ENCODE measurements around the gene SH3PXD2A. TPM values are rescaled to one million over a fixed set of nuclear protein-coding genes. Genes with fewer than 3 reads are reported as not detected.
A peak's percentile ranks its signal among the peaks of the same experiment; 100 is the strongest.

SH3PXD2A gene
- total and polyA plus RNA-seq, 12 donors = 6.9 to 44.9 (median 34.4) TPM

- Histone ChIP-seq H3K27ac (peak overlapping the region in 6 of 10 donors; percentile 2 to 21 (median 6)), H3K27me3 (peaks cover 0 to 15% (median 0%) of the 10 kb centered on the region in 7 donors), H3K4me3 (no peak overlapping the region), H3K4me1 (peaks cover 9 to 39% (median 21%) of the 10 kb centered on the region in 9 donors), H3K9me3 (no peaks in the 10 kb centered on the region), H3K36me3 (no peaks in the 10 kb centered on the region)
- ATAC-seq (peak in 2 of 8 donors; percentile 36 to 54), DNase-seq (peak in 1 of 2 donors; percentile 43)
- 62 to 74% methylated on average over 4 of the region's 4 CpGs for WGBS, 2 donors
- no peak for TF ChIP-seq CTCF (IDR thresholded peaks at IDR 0.05)
- intact Hi-C loops (cut with DNase I) = no loop called here
Measured at GRCh38 chr10:103698266-103698665, 157.1 kb downstream of the SH3PXD2A start.

GRCh38 chr10:103697787-103698186 is 157.6 kb downstream of the SH3PXD2A start:
- peaks cover 9 to 42% (median 22%) of the 10 kb centered on the region in 9 donors for H3K4me1 ChIP-seq
- peak overlapping the region in 4 of 10 donors; percentile 5 to 83 (median 10) for H3K27ac ChIP-seq
- intact Hi-C loops (cut with DNase I) = no loop called here
- H3K4me3 ChIP-seq = no peak overlapping the region
- TF ChIP-seq CTCF (IDR thresholded peaks at IDR 0.05) = no peak
- H3K27me3 ChIP-seq = peaks cover 0 to 19% (median 0%) of the 10 kb centered on the region in 7 donors
- no peaks in the 10 kb centered on the region for H3K9me3 ChIP-seq
- DNase-seq = no peak
- WGBS, 2 donors = 94 to 96% methylated on average over 4 of the region's 4 CpGs
- H3K36me3 ChIP-seq = no peaks in the 10 kb centered on the region
- no peak for ATAC-seq

GRCh38 chr10:103696411-103697145 is 158.8 kb downstream of the SH3PXD2A start:
- TF ChIP-seq CTCF (IDR thresholded peaks at IDR 0.05) = peak in 8 of 9 donors; percentile 17 to 54 (median 44)
- no peak overlapping the region for H3K4me3 ChIP-seq
- DNase-seq (peak; percentile 58 to 74), ATAC-seq (peak; percentile 54 to 89 (median 72))
- intact Hi-C loops (cut with DNase I) = no loop called here
- H3K36me3 ChIP-seq = no peaks in the 10 kb centered on the region
- peak overlapping the region in 8 of 10 donors; percentile 35 to 83 (median 63) for H3K27ac ChIP-seq
- H3K4me1 ChIP-seq = peaks cover 9 to 48% (median 22%) of the 10 kb centered on the region in 9 donors
- H3K27me3 ChIP-seq = peaks cover 0 to 31% (median 0%) of the 10 kb centered on the region in 7 donors
- WGBS, 2 donors = 31 to 37% methylated on average over 10 of the region's 10 CpGs
- no peaks in the 10 kb centered on the region for H3K9me3 ChIP-seq

- intact Hi-C loops (cut with DNase I) = no loop called here
- H3K4me3 ChIP-seq = no peak overlapping the region
- H3K27ac ChIP-seq = peak overlapping the region in 8 of 10 donors; percentile 35 to 83 (median 63)
- ATAC-seq = no peak
- no peak for TF ChIP-seq CTCF (IDR thresholded peaks at IDR 0.05)
- H3K4me1 ChIP-seq = peaks cover 9 to 48% (median 22%) of the 10 kb centered on the region in 9 donors
- peaks cover 0 to 32% (median 0%) of the 10 kb centered on the region in 7 donors for H3K27me3 ChIP-seq
- DNase-seq = no peak
- H3K9me3 ChIP-seq = no peaks in the 10 kb centered on the region
- H3K36me3 ChIP-seq = no peaks in the 10 kb centered on the region
- WGBS, 2 donors = 78 to 86% methylated on average over 5 of the region's 5 CpGs
Measured at GRCh38 chr10:103696094-103696410, 159.3 kb downstream of the SH3PXD2A start.

Measured in heart right ventricle (tissue), 16 donors.